Subcutaneous abdominal adipose tissue (tissue), 5 donors: Measurements from ENCODE around the gene RFXANK.
A peak's percentile ranks its signal among the peaks of the same experiment; 100 is the strongest.

Experiments
- H3K27ac ChIP-seq: one replicate; pipeline ENCODE4 v1.7.0; 2013; ENCODE audit warnings: low read depth, mild to moderate bottlenecking, inconsistent platforms, low read length, moderate library complexity
- H3K27me3 ChIP-seq, 5 donors: one replicate each; pipeline ENCODE4 v1.7.0; 2013; ENCODE audit warnings: low read length in 5 of 5, inconsistent platforms in 1 of 5; ENCODE audit not compliant: control insufficient read depth in 5 of 5, insufficient read depth in 4 of 5
- H3K36me3 ChIP-seq, 5 donors: one replicate each; pipeline ENCODE4 v1.7.0; 2013; ENCODE audit warnings: low read length in 5 of 5; ENCODE audit not compliant: control insufficient read depth in 5 of 5, insufficient read depth in 5 of 5
- H3K4me1 ChIP-seq, 5 donors: one replicate each; pipeline ENCODE4 v1.7.0; 2013; ENCODE audit warnings: low read length in 5 of 5, mild to moderate bottlenecking in 3 of 5, moderate library complexity in 1 of 5; ENCODE audit not compliant: control insufficient read depth in 5 of 5, insufficient read depth in 5 of 5
- H3K4me3 ChIP-seq, 5 donors: one replicate each; pipeline ENCODE4 v1.7.0; 2013; ENCODE audit warnings: low read length in 5 of 5, low read depth in 1 of 5
- H3K9ac ChIP-seq, 5 donors: one replicate each; pipeline ENCODE4 v1.7.0; 2013; ENCODE audit warnings: low read length in 5 of 5, mild to moderate bottlenecking in 4 of 5, moderate library complexity in 3 of 5
- H3K9me3 ChIP-seq, 5 donors: one replicate each; pipeline ENCODE4 v1.7.0; 2013; ENCODE audit warnings: low read length in 5 of 5; ENCODE audit not compliant: control insufficient read depth in 5 of 5
- donor health status: healthy.
- donor health status: healthy.
- donor health status: healthy.
- donor health status: healthy.
- donor health status: healthy.

RFXANK gene

DNA sequence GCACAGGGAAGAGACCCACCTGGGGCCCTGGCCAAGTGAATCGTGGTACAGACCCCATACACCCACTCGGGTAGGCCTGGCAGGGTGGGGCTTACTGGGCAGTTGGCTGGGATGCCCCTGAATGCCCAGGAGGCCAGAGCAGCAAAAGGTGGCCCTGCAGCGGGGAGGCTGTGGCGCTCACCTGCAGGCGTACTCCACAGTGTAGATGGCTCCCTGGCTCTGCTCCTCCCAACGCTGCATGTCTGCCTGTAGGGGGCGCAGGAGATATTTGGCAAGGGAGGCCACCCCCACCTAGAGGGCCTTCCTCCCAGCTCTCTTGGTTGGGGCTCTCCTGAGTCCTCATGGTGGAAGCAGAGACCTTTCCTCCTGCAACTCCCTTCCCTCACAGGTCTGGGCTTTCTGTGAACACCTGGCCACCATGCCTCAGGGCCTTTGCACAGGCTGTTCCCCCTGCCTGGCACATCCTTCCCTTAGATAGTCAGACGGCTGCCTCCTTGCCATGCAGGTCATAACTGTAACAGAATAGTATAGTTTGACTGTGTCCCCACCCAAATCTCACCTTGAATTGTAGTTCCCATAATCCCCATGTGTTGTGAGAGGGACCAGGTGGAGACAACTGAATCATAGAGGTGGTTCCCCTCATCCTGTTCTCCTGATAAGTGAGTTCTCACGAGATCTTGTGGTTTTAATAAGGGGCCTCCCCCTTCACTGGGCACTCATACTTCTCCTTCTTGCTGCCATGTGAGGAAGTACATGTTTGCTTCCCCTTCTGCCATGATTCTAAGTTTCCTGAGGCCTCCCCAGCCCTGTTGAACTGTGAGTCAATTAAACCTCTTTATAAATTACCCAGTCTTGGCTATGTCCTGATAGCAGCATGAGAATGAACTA, 6.0 kb upstream of the RFXANK start:
- Histone ChIP-seq H3K27ac (no peak overlapping the region), H3K36me3 (peaks cover 0 to 43% (median 23%) of the 10 kb centered on the region in 5 donors), H3K4me3 (no peak overlapping the region), H3K4me1 (peaks cover 2 to 33% (median 21%) of the 10 kb centered on the region in 5 donors), H3K9me3 (no peaks in the 10 kb centered on the region), H3K9ac (no peak overlapping the region), H3K27me3 (no peaks in the 10 kb centered on the region)

DNA sequence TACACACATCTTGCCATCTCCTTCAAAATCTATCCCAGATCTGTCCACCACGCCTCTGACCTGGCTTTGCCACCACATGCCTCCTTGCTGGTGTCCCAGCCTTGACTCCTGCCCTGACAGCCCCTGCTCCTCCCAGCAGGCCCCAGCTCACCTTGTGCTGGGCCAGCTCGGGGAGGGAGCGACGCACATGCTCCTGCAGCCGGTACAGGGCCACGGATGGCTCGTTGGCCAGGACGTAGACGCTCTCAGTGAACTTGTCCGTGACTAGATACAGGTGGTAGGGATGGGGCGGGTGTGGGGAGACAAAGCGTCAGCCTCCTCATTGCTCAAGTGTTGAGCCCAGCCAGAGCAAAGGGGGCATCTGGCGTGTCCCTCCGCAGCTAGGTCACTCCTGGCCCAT, 5.3 kb upstream of the RFXANK start:
- no peak overlapping the region for H3K27ac ChIP-seq
- H3K4me3 ChIP-seq = no peak overlapping the region
- no peak overlapping the region for H3K9ac ChIP-seq
- peaks cover 2 to 35% (median 27%) of the 10 kb centered on the region in 5 donors for H3K4me1 ChIP-seq
- H3K27me3 ChIP-seq = no peaks in the 10 kb centered on the region
- H3K36me3 ChIP-seq = peaks cover 0 to 37% (median 17%) of the 10 kb centered on the region in 5 donors
- H3K9me3 ChIP-seq = no peaks in the 10 kb centered on the region

DNA sequence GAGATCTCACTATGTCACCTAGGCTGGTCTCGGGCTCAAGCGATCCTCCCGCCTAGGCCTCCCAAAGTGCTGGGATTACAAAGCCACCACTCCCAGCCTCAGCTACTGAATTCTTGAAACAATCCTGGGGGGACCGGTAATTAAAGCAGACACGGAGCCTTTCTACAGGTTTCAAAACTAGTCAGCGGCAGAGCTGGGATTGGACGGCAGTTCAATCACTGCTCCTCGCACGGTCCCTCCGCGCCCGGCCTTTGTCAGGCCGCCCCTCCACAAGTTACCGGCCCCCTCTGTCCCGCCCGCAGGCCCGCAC, 335 bp upstream of the RFXANK start:
- H3K27ac ChIP-seq = peak overlapping the region; percentile 100
- H3K4me1 ChIP-seq = peaks cover 8 to 51% (median 46%) of the 10 kb centered on the region in 5 donors
- no peaks in the 10 kb centered on the region for H3K9me3 ChIP-seq
- H3K9ac ChIP-seq = peak overlapping the region; percentile 87 to 100 (median 99)
- H3K4me3 ChIP-seq = peak overlapping the region; percentile 86 to 98 (median 94)
- H3K36me3 ChIP-seq = peaks cover 0 to 8% (median 6%) of the 10 kb centered on the region in 5 donors
- no peaks in the 10 kb centered on the region for H3K27me3 ChIP-seq

GRCh38 chr19:19192910-19193423, 909 bp downstream of the RFXANK start:
- Histone ChIP-seq H3K9me3 (no peaks in the 10 kb centered on the region), H3K27ac (peak overlapping the region; percentile 100), H3K36me3 (peaks cover 0 to 13% (median 12%) of the 10 kb centered on the region in 5 donors), H3K27me3 (no peaks in the 10 kb centered on the region), H3K4me3 (peak overlapping the region; percentile 86 to 98 (median 95)), H3K4me1 (peaks cover 8 to 51% (median 46%) of the 10 kb centered on the region in 5 donors), H3K9ac (peak overlapping the region; percentile 77 to 91 (median 88))

DNA sequence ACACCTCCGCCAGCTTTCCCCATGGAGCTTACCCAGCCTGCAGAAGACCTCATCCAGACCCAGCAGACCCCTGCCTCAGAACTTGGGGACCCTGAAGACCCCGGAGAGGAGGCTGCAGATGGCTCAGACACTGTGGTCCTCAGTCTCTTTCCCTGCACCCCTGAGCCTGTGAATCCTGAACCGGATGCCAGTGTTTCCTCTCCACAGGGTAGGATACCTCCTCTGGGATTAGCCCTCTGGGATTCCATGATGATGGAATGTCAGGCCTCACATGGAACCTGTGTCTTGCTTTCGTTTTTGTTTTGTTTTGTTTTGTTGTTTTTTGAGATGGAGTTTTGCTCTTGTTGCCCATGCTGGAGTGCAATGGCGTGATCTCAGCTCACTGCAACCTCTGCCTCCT, 1.9 kb downstream of the RFXANK start:
- H3K9ac ChIP-seq = peak overlapping the region; percentile 9 to 55 (median 31)
- H3K4me3 ChIP-seq = peak overlapping the region in 4 of 5 donors; percentile 90 to 98 (median 96)
- no peaks in the 10 kb centered on the region for H3K9me3 ChIP-seq
- no peaks in the 10 kb centered on the region for H3K27me3 ChIP-seq
- H3K36me3 ChIP-seq = peaks cover 0 to 23% (median 22%) of the 10 kb centered on the region in 5 donors
- peaks cover 8 to 51% (median 46%) of the 10 kb centered on the region in 5 donors for H3K4me1 ChIP-seq
- H3K27ac ChIP-seq = peak overlapping the region; percentile 41

DNA sequence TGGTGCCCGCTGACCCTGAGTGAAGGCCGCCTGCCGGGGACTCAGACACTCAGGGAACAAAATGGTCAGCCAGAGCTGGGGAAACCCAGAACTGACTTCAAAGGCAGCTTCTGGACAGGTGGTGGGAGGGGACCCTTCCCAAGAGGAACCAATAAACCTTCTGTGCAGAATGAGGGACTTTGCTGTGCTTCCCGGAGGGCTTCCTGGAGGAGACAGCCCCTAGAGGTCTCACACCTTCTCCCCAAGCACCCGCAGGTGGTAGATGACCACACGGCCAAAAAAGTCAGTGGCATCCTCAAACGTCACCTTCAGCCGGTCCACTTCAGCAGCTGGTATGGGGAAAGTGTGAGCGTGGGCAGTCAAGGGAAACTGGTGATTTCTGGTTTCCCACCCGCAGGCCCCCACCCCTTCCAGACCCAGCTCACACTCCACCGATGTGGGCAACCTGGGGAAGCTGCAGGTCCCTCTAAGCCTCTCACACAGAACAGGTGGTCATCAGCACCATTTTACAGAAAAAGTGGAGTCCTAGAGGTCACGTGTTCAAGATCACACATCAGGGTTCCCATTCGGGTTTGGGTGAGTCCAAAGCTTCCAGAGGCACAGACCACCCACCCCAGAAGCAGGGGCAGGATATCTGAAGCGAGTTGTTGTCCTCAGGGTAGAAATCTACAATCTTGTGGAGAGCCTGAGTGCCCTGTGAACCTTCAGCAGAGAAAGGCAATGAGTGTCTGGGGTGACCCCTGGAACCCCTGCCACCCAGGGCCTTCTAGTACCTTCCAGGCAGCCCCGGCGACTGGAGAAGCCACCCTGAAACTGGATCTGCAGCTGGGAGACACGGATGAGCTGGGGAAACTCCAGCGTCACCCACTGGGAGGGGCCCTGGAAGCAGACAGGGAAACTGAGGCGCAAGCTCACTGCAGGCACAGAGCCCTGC, 9.9 kb downstream of the RFXANK start:
- H3K9me3 ChIP-seq = no peaks in the 10 kb centered on the region
- H3K4me3 ChIP-seq = peak overlapping the region; percentile 65 to 87 (median 81)
- peaks cover 0 to 8% (median 6%) of the 10 kb centered on the region in 5 donors for H3K27me3 ChIP-seq
- peaks cover 3 to 14% (median 11%) of the 10 kb centered on the region in 5 donors for H3K4me1 ChIP-seq
- peak overlapping the region; percentile 87 for H3K27ac ChIP-seq
- peaks cover 0 to 42% (median 32%) of the 10 kb centered on the region in 5 donors for H3K36me3 ChIP-seq
- peak overlapping the region in 4 of 5 donors; percentile 78 to 86 (median 84) for H3K9ac ChIP-seq

- H3K9ac ChIP-seq = peak overlapping the region; percentile 77 to 86 (median 81)
- H3K36me3 ChIP-seq = peaks cover 0 to 36% (median 26%) of the 10 kb centered on the region in 5 donors
- peak overlapping the region; percentile 65 to 87 (median 81) for H3K4me3 ChIP-seq
- H3K27me3 ChIP-seq = peaks cover 0 to 14% (median 9%) of the 10 kb centered on the region in 5 donors
- no peaks in the 10 kb centered on the region for H3K9me3 ChIP-seq
- peaks cover 3 to 14% (median 11%) of the 10 kb centered on the region in 5 donors for H3K4me1 ChIP-seq
- peak overlapping the region; percentile 87 for H3K27ac ChIP-seq
These were observed 10.6 kb downstream of the RFXANK start for GRCh38 chr19:19202707-19203011.

DNA sequence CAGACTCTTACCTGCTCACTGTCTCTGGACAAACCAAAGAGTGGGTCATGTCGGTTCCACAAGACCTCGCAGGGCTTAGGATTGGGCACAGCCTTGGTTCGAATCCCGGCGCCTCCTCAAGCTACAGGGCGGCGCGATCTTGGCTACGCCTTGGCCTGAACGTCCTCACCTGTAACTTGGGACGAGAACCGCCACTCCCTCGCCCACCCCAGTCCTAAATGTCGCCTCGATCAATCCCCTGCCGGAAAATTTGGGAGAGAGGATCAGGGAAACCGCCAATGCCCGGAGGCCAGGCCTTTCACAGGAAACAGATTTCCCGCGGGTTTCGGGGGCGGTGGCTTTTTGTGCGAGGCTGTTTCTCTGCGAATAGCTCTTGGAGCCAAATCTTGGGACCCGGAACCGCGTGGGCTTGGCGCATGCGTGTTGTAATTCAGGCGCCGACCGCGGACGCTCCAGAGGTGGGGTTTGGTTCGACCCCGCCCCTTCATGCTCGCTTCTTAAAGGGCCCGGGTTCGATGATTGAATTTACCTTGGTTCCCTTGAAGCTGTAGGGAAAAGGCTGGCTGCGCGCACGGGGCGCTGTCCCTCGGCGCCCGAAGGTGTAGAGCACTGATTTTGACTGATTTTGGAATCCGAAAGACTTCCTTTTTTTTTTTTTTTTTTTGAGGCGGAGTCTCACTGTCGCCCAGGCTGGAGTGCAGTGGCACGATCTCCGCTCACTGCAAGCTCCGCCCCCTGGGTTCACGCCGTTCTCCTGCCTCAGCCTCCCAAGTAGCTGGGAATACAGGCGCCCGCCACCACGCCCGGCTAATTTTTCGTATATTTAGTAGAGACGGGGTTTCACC, 11.2 kb downstream of the RFXANK start, which contains the start of gene NR2C2AP:
TSS of gene NR2C2AP (minus strand) at position 403 of the 845 bp plus-strand sequence. CDS start at position 49, 354 bp downstream.
- peak within 1 kb of the TSS; percentile 77 to 86 (median 81) for H3K9ac ChIP-seq
- peaks cover 0 to 32% (median 22%) of the 10 kb centered on the region in 5 donors for H3K36me3 ChIP-seq
- no peaks in the 10 kb centered on the region for H3K9me3 ChIP-seq
- H3K4me1 ChIP-seq = peaks cover 3 to 14% (median 11%) of the 10 kb centered on the region in 5 donors
- peak within 1 kb of the TSS; percentile 87 for H3K27ac ChIP-seq
- peak within 1 kb of the TSS; percentile 65 to 87 (median 81) for H3K4me3 ChIP-seq
- H3K27me3 ChIP-seq = peaks cover 0 to 19% (median 12%) of the 10 kb centered on the region in 5 donors

GRCh38 chr19:19204181-19204580, 12.1 kb downstream of the RFXANK start:
- peaks cover 3 to 14% (median 11%) of the 10 kb centered on the region in 5 donors for H3K4me1 ChIP-seq
- H3K27me3 ChIP-seq = peaks cover 0 to 19% (median 12%) of the 10 kb centered on the region in 5 donors
- no peaks in the 10 kb centered on the region for H3K9me3 ChIP-seq
- no peak overlapping the region for H3K9ac ChIP-seq
- H3K36me3 ChIP-seq = peaks cover 0 to 23% (median 12%) of the 10 kb centered on the region in 5 donors
- H3K4me3 ChIP-seq = no peak overlapping the region
- H3K27ac ChIP-seq = no peak overlapping the region
